ENCODE measurements around the gene COL28A1.

COL28A1 gene

DNA sequence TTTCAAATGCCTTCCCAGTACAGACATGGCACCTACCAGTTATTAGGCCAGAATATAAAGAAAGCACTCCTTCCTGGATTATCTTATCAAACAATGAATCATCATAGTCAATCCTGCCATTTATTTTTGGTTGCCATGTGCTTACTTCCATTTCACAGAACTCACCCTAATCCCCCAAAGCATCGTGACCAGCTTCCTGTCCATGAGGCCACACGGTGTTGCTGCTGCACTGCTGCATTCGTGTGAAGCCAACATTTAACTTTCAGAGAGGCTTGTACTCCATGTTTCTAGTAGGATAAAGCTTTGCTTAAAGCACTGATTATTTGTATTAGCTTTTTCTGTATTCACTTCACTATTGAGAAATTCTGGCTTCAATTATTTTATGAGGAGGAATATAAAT is 14.4 kb downstream of the COL28A1 start:
- no peaks in the 10 kb centered on the region for H3K9me3 Mint-ChIP-seq
- no peaks in the 10 kb centered on the region for H3K4me1 Mint-ChIP-seq (ENCODE audit: low read depth)
- no peak overlapping the region for H3K27ac Mint-ChIP-seq
- intact Hi-C loops (cut with micrococcal nuclease): no loop called here
- H3K4me3 Mint-ChIP-seq: no peak overlapping the region
- H3K36me3 Mint-ChIP-seq (ENCODE audit: low read depth): no peaks in the 10 kb centered on the region
- no peaks in the 10 kb centered on the region for H3K27me3 Mint-ChIP-seq

DNA sequence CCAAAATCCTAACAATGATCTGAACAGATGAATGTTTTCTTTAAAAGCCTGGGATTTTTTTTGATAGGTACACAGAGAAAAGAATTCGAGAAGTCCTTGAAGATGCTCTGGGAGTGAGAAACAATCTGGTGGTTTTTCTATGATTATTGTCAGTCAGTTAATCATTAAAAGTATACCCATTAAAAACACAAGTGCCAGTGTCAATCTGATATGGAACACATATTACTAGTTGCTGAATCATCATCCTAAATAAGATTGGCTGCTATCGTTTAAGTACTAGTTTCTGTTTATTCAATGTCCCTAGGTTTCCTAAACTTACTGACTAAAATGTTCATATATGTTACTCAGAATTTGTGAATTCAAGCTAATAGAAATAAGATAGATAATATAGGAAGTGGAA is 16.1 kb downstream of the COL28A1 start:
- no peaks in the 10 kb centered on the region for H3K27me3 Mint-ChIP-seq
- H3K27ac Mint-ChIP-seq: no peak overlapping the region
- intact Hi-C loops (cut with micrococcal nuclease): no loop called here
- no peaks in the 10 kb centered on the region for H3K4me1 Mint-ChIP-seq (ENCODE audit: low read depth)
- no peaks in the 10 kb centered on the region for H3K36me3 Mint-ChIP-seq (ENCODE audit: low read depth)
- no peak overlapping the region for H3K4me3 Mint-ChIP-seq
- no peaks in the 10 kb centered on the region for H3K9me3 Mint-ChIP-seq

DNA sequence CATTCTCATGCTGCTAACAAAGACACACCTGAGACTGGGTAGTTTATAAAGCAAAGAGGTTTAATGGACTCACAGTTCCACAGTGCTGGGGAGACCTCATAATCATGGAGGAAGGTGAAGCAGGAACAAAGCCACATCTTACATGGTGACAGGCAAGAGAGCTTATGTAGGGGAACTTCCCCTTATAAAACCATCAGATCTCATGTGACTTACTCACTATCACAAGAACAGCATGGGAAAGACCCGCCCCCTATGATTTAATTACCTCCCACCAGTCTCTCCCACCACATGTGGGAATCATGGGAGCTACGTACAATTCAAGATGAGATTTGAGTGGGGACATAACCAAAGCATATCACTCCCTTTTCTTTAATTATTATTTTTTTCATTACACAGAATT is 16.6 kb downstream of the COL28A1 start:
- no peaks in the 10 kb centered on the region for H3K27me3 Mint-ChIP-seq
- no peaks in the 10 kb centered on the region for H3K4me1 Mint-ChIP-seq (ENCODE audit: low read depth)
- no peak overlapping the region for H3K4me3 Mint-ChIP-seq
- H3K9me3 Mint-ChIP-seq: no peaks in the 10 kb centered on the region
- H3K36me3 Mint-ChIP-seq (ENCODE audit: low read depth): no peaks in the 10 kb centered on the region
- H3K27ac Mint-ChIP-seq: no peak overlapping the region
- intact Hi-C loops (cut with micrococcal nuclease): no loop called here

DNA sequence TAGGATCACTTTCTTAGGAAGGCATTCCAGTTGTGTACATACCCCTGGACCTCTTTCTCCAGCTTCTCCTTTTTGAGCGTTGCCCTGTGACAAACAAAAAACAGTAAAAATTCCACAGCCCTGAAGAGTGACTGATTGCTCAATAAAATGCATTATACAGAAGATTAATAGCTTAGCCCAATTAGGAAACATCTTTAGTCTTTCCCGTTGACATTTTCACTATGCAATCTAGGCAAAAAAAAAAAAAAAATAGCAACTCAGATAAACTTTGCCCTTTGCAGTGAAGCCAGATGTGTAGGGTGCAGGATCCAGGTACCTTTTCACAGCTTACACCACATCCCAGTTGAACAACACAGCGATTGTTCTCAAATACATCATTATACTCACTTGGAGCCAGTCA is 17.9 kb downstream of the COL28A1 start:
- H3K4me1 Mint-ChIP-seq (ENCODE audit: low read depth): no peaks in the 10 kb centered on the region
- no peak overlapping the region for H3K4me3 Mint-ChIP-seq
- intact Hi-C loops (cut with micrococcal nuclease): no loop called here
- no peaks in the 10 kb centered on the region for H3K27me3 Mint-ChIP-seq
- no peak overlapping the region for H3K27ac Mint-ChIP-seq
- no peaks in the 10 kb centered on the region for H3K36me3 Mint-ChIP-seq (ENCODE audit: low read depth)
- H3K9me3 Mint-ChIP-seq: no peaks in the 10 kb centered on the region

DNA sequence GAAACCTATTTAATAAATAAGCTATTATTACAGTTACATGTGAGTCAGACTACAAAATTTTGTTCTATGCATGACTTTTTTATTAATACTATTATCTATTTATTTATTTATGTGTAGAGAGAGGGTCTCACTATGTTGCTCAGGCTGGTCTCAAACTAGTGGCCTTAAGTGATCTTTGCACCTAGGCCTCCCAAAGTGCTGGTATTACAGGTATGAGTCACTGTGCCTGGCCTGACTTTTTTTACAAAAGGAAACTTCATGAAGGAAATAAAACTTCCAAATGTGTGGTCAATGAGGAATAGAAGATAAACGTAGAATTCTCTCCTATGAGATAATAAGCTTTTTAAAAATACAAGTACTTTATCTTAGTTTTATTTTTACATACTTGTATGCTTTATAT is 19.0 kb downstream of the COL28A1 start:
- H3K4me3 Mint-ChIP-seq: no peak overlapping the region
- no peaks in the 10 kb centered on the region for H3K36me3 Mint-ChIP-seq (ENCODE audit: low read depth)
- H3K27ac Mint-ChIP-seq: no peak overlapping the region
- H3K4me1 Mint-ChIP-seq (ENCODE audit: low read depth): no peaks in the 10 kb centered on the region
- intact Hi-C loops (cut with micrococcal nuclease): no loop called here
- no peaks in the 10 kb centered on the region for H3K9me3 Mint-ChIP-seq
- H3K27me3 Mint-ChIP-seq: no peaks in the 10 kb centered on the region

DNA sequence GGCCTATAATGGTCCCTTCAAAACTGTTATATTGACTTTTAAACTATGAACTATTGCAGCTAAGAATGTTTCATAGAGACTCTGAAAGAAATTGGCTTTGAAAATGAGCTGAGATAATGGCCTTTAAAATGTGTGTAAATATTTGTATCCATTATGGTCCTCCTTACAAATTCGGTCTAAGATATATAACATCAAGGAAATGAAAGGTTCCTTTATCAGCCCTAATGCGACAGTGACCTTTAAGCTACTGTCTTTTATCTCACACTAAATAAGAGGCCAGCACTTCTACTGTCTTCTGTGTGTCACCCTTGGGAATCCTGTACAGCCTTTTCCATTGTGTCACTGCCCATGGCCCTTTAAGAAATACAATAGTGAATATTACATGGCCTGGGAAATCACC is 19.5 kb downstream of the COL28A1 start:
- H3K9me3 Mint-ChIP-seq: no peaks in the 10 kb centered on the region
- no peak overlapping the region for H3K27ac Mint-ChIP-seq
- no peaks in the 10 kb centered on the region for H3K4me1 Mint-ChIP-seq (ENCODE audit: low read depth)
- no peaks in the 10 kb centered on the region for H3K27me3 Mint-ChIP-seq
- H3K36me3 Mint-ChIP-seq (ENCODE audit: low read depth): no peaks in the 10 kb centered on the region
- intact Hi-C loops (cut with micrococcal nuclease): no loop called here
- H3K4me3 Mint-ChIP-seq: no peak overlapping the region

DNA sequence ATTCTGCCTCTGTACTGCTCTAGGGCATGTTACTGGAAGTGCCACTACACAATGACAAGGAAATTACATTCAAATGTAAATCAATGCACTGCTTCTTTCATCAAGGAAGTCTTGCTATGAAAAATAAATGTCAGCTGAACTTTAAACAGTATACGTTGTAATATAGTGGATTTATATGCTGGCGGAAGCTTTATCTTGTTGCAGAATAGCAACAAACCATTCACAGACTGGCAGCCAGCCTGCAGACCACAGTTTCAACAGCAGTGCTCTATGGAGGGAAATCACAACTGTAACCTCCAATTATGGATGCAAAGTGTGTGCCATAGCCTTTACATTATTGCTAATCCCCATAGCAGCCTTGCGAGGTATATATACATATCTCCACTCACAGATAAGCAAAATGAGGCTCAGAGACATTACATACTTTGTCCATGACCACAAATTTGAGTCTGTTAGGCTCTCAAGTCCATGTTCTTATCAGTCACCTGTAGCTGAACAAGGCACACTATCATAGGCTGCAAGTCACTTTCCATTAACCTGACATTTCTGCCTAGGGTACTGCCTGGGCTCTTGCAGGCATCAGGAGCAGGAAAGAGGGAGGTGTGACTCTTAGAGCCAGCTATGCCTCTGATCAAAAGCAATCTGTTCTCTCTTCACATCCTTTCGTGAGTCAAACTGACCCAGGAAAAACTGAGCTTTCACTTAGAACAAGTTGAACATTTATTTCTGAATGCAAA is 22.6 kb downstream of the COL28A1 start:
- Mint-ChIP-seq H3K9me3 (no peaks in the 10 kb centered on the region), H3K27me3 (no peaks in the 10 kb centered on the region), H3K36me3 (ENCODE audit: low read depth) (no peaks in the 10 kb centered on the region), H3K27ac (no peak overlapping the region), H3K4me3 (no peak overlapping the region), H3K4me1 (ENCODE audit: low read depth) (no peaks in the 10 kb centered on the region)
- intact Hi-C loops (cut with micrococcal nuclease): no loop called here

DNA sequence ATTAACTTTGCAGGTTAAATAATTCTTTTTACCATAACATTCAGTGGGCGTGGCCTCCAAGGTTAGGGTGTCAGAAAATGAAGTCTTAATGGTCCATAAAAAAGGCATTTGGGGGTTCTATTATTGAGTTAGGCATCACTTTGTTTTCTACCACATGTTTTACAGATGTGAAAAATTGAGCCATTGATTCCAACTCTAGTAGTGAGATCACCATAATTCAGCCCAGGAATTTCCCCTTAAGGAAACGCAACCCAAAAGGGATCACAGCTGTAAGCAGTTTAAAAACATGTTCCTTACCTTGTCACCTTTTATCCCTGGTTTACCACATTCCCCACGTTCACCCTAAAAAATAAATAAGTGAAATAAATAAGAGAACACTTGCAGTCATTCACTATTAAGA is 24.9 kb downstream of the COL28A1 start:
- Mint-ChIP-seq H3K27ac (no peak overlapping the region), H3K4me1 (ENCODE audit: low read depth) (no peaks in the 10 kb centered on the region), H3K9me3 (no peaks in the 10 kb centered on the region), H3K36me3 (ENCODE audit: low read depth) (no peaks in the 10 kb centered on the region), H3K4me3 (no peak overlapping the region), H3K27me3 (no peaks in the 10 kb centered on the region)
- intact Hi-C loops (cut with micrococcal nuclease): no loop called here

DNA sequence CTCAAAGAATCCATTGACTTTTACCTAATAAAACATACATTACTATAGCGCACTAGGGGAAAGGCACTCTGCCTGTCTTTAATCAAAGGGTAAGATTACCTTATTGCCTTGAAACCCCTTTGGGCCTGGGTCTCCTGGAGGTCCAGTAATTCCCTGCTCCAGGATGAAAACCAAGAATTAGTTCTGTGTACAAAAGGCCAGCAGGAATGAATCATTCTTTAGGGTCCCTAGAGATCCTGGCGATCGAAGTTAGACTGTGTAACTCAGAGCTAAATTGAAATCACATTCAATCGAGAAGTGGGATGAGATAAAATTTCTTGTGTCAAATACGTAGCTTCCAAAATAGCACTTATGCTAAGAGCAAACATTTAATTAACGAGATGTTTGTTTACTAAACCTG is 29.8 kb downstream of the COL28A1 start:
- no peaks in the 10 kb centered on the region for H3K9me3 Mint-ChIP-seq
- no peak overlapping the region for H3K27ac Mint-ChIP-seq
- H3K4me3 Mint-ChIP-seq: no peak overlapping the region
- no peaks in the 10 kb centered on the region for H3K36me3 Mint-ChIP-seq (ENCODE audit: low read depth)
- intact Hi-C loops (cut with micrococcal nuclease): no loop called here
- H3K4me1 Mint-ChIP-seq (ENCODE audit: low read depth): no peaks in the 10 kb centered on the region
- H3K27me3 Mint-ChIP-seq: no peaks in the 10 kb centered on the region

DNA sequence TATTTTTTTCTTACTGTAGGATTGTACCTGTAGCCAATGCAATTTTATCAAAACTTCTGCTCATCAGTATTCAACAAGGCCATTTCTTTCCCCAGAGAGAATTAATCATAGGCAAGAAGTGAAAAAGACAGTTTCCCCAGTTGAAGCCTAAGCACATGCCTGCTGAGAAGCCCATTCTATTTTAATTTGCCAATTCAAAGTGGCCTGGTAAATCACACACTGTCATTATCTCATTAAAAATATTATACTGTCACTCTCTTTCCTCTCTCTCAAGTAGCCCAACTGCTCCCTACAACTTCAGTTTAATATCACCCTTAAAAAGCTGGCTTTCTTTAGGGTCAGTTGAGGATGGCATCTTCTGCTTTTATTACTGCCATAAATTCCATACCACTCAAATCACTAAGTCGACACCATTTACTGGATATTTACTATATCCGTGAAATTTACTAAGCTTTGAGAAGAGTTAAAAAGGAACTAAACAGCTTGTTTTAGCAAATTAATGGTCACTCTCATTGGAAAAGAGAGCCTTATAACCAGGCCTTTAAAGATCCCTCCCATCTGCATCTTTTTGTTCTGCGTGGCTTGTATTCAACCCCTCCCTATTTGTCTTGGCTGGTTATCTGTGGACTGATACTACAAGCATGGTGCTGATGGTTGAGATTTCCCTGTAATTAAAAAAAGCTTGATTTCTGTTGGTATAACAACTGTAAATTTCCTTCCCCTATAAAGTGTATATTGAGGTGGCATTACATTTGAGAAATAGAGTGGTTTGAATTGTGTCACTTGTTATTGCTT is 30.6 kb downstream of the COL28A1 start:
- no peaks in the 10 kb centered on the region for H3K27me3 Mint-ChIP-seq
- intact Hi-C loops (cut with micrococcal nuclease): no loop called here

DNA sequence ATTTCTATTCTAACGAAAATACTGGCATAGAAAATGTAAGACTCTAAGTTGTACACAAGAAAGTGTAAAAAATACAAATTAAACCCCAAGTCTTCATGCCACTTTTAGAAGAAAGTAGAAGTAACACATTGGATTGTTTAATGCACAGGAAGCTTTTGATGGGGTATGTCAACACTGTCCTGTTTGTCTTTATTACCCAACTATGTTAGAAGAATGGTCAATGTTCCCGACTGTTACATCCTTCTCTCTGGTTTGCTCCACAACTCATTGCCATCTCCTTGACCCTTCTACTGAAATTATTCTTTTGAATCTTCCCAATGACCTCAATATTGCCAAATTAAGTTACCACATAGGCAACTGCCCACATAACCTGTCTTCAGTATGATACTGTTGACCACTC is 35.8 kb downstream of the COL28A1 start:
- H3K27ac Mint-ChIP-seq: no peak overlapping the region
- no peak overlapping the region for H3K4me3 Mint-ChIP-seq
- intact Hi-C loops (cut with micrococcal nuclease): no loop called here
- no peaks in the 10 kb centered on the region for H3K4me1 Mint-ChIP-seq (ENCODE audit: low read depth)
- no peaks in the 10 kb centered on the region for H3K36me3 Mint-ChIP-seq (ENCODE audit: low read depth)
- H3K9me3 Mint-ChIP-seq: no peaks in the 10 kb centered on the region
- H3K27me3 Mint-ChIP-seq: no peaks in the 10 kb centered on the region

More for the DNA sequence above, 30.6 kb downstream of the COL28A1 start:
- H3K27ac Mint-ChIP-seq: no peak overlapping the region
- H3K4me1 Mint-ChIP-seq (ENCODE audit: low read depth): no peaks in the 10 kb centered on the region
- H3K9me3 Mint-ChIP-seq: no peaks in the 10 kb centered on the region
- H3K36me3 Mint-ChIP-seq (ENCODE audit: low read depth): no peaks in the 10 kb centered on the region
- no peak overlapping the region for H3K4me3 Mint-ChIP-seq

DNA sequence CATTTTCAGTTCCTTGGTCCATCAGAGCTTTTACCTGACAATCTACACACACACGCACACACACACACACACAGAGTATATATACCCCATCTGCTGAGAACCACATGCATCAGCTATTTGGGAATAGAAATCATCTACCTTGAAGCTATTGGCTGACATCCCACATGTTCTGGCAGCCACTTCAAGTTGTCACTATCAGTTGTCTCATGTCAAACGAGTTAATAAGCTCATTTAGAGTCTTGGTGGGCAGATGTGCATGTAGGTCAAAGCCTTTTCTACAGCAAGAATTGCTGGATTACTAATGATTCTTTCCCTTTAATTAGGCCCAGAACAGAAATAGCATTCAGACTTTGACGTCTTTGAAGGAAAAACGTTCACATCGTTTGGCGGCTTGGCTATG is 36.8 kb downstream of the COL28A1 start:
- no peaks in the 10 kb centered on the region for H3K27me3 Mint-ChIP-seq
- H3K4me1 Mint-ChIP-seq (ENCODE audit: low read depth): no peaks in the 10 kb centered on the region
- intact Hi-C loops (cut with micrococcal nuclease): no loop called here
- no peaks in the 10 kb centered on the region for H3K36me3 Mint-ChIP-seq (ENCODE audit: low read depth)
- no peak overlapping the region for H3K27ac Mint-ChIP-seq
- no peak overlapping the region for H3K4me3 Mint-ChIP-seq
- no peaks in the 10 kb centered on the region for H3K9me3 Mint-ChIP-seq

DNA sequence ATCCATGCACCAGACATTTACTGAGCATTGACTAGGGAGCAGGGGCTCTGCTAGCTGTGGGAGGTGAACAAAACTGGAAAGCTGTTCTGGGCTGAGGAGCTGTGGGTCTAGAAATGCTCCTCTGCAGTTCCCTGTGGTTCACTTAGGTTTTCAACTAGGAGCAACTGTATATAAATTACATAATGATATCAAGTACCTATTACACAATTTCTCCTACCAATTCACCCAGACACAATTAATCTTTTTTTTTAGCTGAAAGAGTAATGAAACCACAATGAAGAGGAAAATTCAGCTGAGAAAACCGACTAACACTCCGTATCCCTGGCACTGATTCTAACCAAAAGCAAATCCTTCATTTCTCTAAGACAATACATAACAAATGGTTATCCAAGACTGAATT is 39.4 kb downstream of the COL28A1 start:
- H3K27ac Mint-ChIP-seq: no peak overlapping the region
- intact Hi-C loops (cut with micrococcal nuclease): no loop called here
- no peaks in the 10 kb centered on the region for H3K36me3 Mint-ChIP-seq (ENCODE audit: low read depth)
- H3K27me3 Mint-ChIP-seq: no peaks in the 10 kb centered on the region
- no peaks in the 10 kb centered on the region for H3K4me1 Mint-ChIP-seq (ENCODE audit: low read depth)
- H3K4me3 Mint-ChIP-seq: no peak overlapping the region
- no peaks in the 10 kb centered on the region for H3K9me3 Mint-ChIP-seq

DNA sequence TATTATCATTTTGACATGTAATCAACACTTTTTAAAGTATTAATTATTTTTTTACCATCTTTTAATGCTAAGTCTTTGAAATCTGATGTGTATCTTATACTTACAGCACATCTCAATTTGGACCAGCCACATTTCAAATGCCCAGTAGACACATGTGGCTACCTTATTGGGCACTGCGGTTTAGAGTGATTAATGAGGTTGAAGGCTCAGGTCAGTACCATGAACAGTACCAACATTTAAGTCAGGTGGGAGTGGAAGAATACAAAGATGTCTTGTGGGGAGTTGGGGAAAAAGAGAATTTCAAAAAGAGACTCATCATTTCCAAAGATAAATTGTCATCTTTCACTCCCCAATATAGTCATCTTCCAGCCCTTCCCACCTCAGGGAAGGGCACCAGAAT is 40.5 kb downstream of the COL28A1 start:
- intact Hi-C loops (cut with micrococcal nuclease): no loop called here
- H3K36me3 Mint-ChIP-seq (ENCODE audit: low read depth): no peaks in the 10 kb centered on the region
- H3K27me3 Mint-ChIP-seq: no peaks in the 10 kb centered on the region
- H3K4me1 Mint-ChIP-seq (ENCODE audit: low read depth): peaks cover under 1% of the 10 kb centered on the region
- H3K9me3 Mint-ChIP-seq: no peaks in the 10 kb centered on the region
- H3K27ac Mint-ChIP-seq: no peak overlapping the region
- H3K4me3 Mint-ChIP-seq: no peak overlapping the region

DNA sequence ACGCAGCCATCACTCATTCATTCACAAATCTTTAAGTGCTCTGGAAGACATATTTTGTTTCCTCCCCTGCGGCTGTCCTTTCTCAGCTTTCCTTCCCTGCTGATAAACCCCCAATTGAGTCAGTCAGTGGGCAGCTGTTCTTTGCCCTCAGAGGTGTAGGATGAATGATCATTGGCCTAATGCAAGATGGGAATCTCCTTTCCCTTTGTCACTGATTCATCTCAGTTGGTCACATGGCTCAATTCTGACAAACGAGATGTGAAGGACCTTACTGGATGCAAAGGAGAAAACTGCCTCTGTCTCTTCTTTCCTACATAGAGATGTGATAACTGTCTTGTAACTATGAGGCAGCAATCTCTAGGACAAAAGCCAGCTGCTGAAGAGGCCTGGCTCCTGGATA is 44.6 kb downstream of the COL28A1 start:
- intact Hi-C loops (cut with micrococcal nuclease): no loop called here

More for the DNA sequence above, 44.6 kb downstream of the COL28A1 start:
- Mint-ChIP-seq H3K9me3 (no peaks in the 10 kb centered on the region), H3K4me1 (ENCODE audit: low read depth) (peaks cover 10% of the 10 kb centered on the region), H3K4me3 (no peak overlapping the region), H3K27me3 (no peaks in the 10 kb centered on the region), H3K36me3 (ENCODE audit: low read depth) (no peaks in the 10 kb centered on the region), H3K27ac (no peak overlapping the region)
